IMR-90 (cell line): ENCODE results near the gene GAREM1. TPM values are rescaled to one million over a fixed set of nuclear protein-coding genes. Genes with fewer than 3 reads are reported as not detected.

Experiments
- ATAC-seq: fragments of 200-7000 bp; cut with Tn5 transposase; 2 replicates; pipeline ENCODE4 v1.9.1; 2020; ENCODE audit warnings: low read depth, mild to moderate bottlenecking, moderate library complexity
- BruUV-seq: library from RNA; stranded (reverse); fragments of 400-500 nt; replicated peaks from 2 replicates; lab custom pipeline; 2021; lab: Mats Ljungman, UMichigan
- CTCF ChIA-PET: fragments of 300-600 bp; formaldehyde crosslinking; extraction: SDS; loops from one replicate; lab custom pipeline; 2021; ENCODE audit warnings: antibody characterized with exemption; lab: Yijun Ruan, JAX
- POLR2A ChIA-PET: fragments of 300-600 bp; sonication (Branson Sonifier 250); formaldehyde crosslinking; loops from one replicate; lab custom pipeline; 2022; ENCODE audit warnings: antibody characterized with exemption; ENCODE audit not compliant: unreplicated experiment; lab: Charles Lee
- DNase-seq: peaks from one replicate; pipeline ENCODE4 v3.0.0; 2013
- H2AFZ ChIP-seq: replicated peaks from 2 replicates; pipeline ENCODE3; 2013; ENCODE audit warnings: low read length, mild to moderate bottlenecking; ENCODE audit not compliant: poor library complexity
- H2AK5ac ChIP-seq: 2 replicates; pipeline ENCODE4 v1.6.1; 2013; ENCODE audit warnings: low read depth, low read length, inconsistent platforms
- H2AK9ac ChIP-seq: replicated peaks from 2 replicates; pipeline ENCODE3; 2013; ENCODE audit warnings: mild to moderate bottlenecking, low read depth, low read length, moderate library complexity; ENCODE audit not compliant: poor library complexity
- H2BK120ac ChIP-seq: 2 replicates; pipeline ENCODE4 v1.6.1; 2013; ENCODE audit warnings: low read depth, low read length, inconsistent platforms
- H2BK15ac ChIP-seq: 3 replicates; pipeline ENCODE4 v1.6.1; 2013; ENCODE audit warnings: low read depth, low read length, inconsistent platforms
- H2BK20ac ChIP-seq: 2 replicates; pipeline ENCODE4 v1.6.1; 2013; ENCODE audit warnings: low read depth, mild to moderate bottlenecking, inconsistent platforms, low read length, moderate library complexity
- H2BK5ac ChIP-seq: 2 replicates; pipeline ENCODE4 v1.6.1; 2013; ENCODE audit warnings: mild to moderate bottlenecking, low read depth, low read length, inconsistent platforms; ENCODE audit not compliant: poor library complexity, severe bottlenecking
- H3K14ac ChIP-seq: replicated peaks from 2 replicates; pipeline ENCODE4 v1.6.1; 2013; ENCODE audit warnings: low read depth, low read length, inconsistent platforms
- H3K18ac ChIP-seq: 2 replicates; pipeline ENCODE4 v1.6.1; 2013; ENCODE audit warnings: low read depth, low read length, control low read depth
- H3K23ac ChIP-seq: 2 replicates; pipeline ENCODE4 v1.6.1; 2013; ENCODE audit warnings: low read depth, low read length, inconsistent platforms
- H3K27ac ChIP-seq: 2 replicates; pipeline ENCODE4 v1.5.1; 2013; ENCODE audit warnings: mild to moderate bottlenecking, control low read depth, low read length; ENCODE audit not compliant: insufficient read depth
- H3K27me3 ChIP-seq: 2 replicates; pipeline ENCODE4 v1.6.1; 2013; ENCODE audit warnings: low read length; ENCODE audit not compliant: control insufficient read depth, insufficient read depth
- H3K36me3 ChIP-seq: 2 replicates; pipeline ENCODE4 v1.6.1; 2013; ENCODE audit warnings: low read length, mixed read lengths; ENCODE audit not compliant: control insufficient read depth, insufficient read depth
- H3K4ac ChIP-seq: 2 replicates; pipeline ENCODE4 v1.6.1; 2013; ENCODE audit warnings: low read depth, low read length, inconsistent platforms
- H3K4me1 ChIP-seq: 2 replicates; pipeline ENCODE4 v1.6.1; 2013; ENCODE audit warnings: low read length, mixed read lengths; ENCODE audit not compliant: control insufficient read depth, insufficient read depth
- H3K4me2 ChIP-seq: 2 replicates; pipeline ENCODE4 v1.6.1; 2013; ENCODE audit warnings: low read depth, mild to moderate bottlenecking, control low read depth, low read length, moderate library complexity
- H3K4me3 ChIP-seq: 2 replicates; pipeline ENCODE4 v1.5.1; 2013; ENCODE audit warnings: low read depth, mild to moderate bottlenecking, control low read depth, low read length, moderate library complexity; ENCODE audit not compliant: insufficient read depth
- H3K56ac ChIP-seq: 2 replicates; pipeline ENCODE4 v1.6.1; 2013; ENCODE audit warnings: low read length, inconsistent platforms; ENCODE audit not compliant: insufficient read depth; ENCODE audit errors: extremely low read depth
- H3K79me1 ChIP-seq, 2 experiments: 2 replicates each; pipeline ENCODE4 v1.6.1; 2013; ENCODE audit warnings: low read length in 2 of 2, inconsistent platforms in 1 of 2, low read depth in 1 of 2
- H3K9ac ChIP-seq: 2 replicates; pipeline ENCODE4 v1.6.1; 2013; ENCODE audit warnings: low read depth, low read length, control low read depth
- H3K9me1 ChIP-seq: 2 replicates; pipeline ENCODE4 v1.6.1; 2013; ENCODE audit warnings: low read length, inconsistent platforms; ENCODE audit not compliant: insufficient read depth
- H3K9me3 ChIP-seq: 2 replicates; pipeline ENCODE4 v1.6.1; 2013; ENCODE audit warnings: low read length; ENCODE audit not compliant: control insufficient read depth, insufficient read depth
- H4K20me1 ChIP-seq: 2 replicates; pipeline ENCODE4 v1.6.1; 2013; ENCODE audit warnings: low read length, inconsistent platforms; ENCODE audit not compliant: insufficient read depth
- H4K5ac ChIP-seq: 2 replicates; pipeline ENCODE4 v1.6.1; 2013; ENCODE audit warnings: mild to moderate bottlenecking, low read depth, low read length, control low read depth
- H4K8ac ChIP-seq, 2 experiments: 2 replicates each; pipeline ENCODE4 v1.6.1; 2013; ENCODE audit warnings: low read depth in 2 of 2, low read length in 2 of 2, control low read depth in 1 of 2, inconsistent platforms in 1 of 2
- H4K91ac ChIP-seq: 2 replicates; pipeline ENCODE4 v1.6.1; 2013; ENCODE audit warnings: low read depth, low read length, inconsistent platforms; ENCODE audit not compliant: insufficient read depth
- BHLHE40 ChIP-seq: fragments of 150-350 bp; IDR thresholded peaks from 2 replicates; pipeline ENCODE4 v1.6.1; 2016; ENCODE audit warnings: mild to moderate bottlenecking, low read depth, low read length
- CEBPB ChIP-seq: IDR thresholded peaks from 2 replicates; pipeline ENCODE4 v1.6.1; 2012; ENCODE audit warnings: low read depth, low read length, improper control_type of control experiment
- CHD1 ChIP-seq: IDR thresholded peaks from 2 replicates; pipeline ENCODE4 v1.6.1; 2012; ENCODE audit warnings: low read depth, low read length, improper control_type of control experiment
- ELK1 ChIP-seq: fragments of 150-350 bp; IDR thresholded peaks from 2 replicates; pipeline ENCODE4 v1.6.1; 2016; ENCODE audit warnings: low read depth, mild to moderate bottlenecking, low read length, moderate library complexity, borderline replicate concordance
- FOS ChIP-seq: fragments of 150-350 bp; IDR thresholded peaks from 2 replicates; pipeline ENCODE4 v1.6.1; 2016; ENCODE audit warnings: low read depth, low read length
- MAZ ChIP-seq: IDR thresholded peaks from 2 replicates; pipeline ENCODE4 v1.6.1; 2012; ENCODE audit warnings: low read depth, mild to moderate bottlenecking, low read length, improper control_type of control experiment, moderate library complexity, borderline replicate concordance
- MXI1 ChIP-seq: IDR thresholded peaks from 2 replicates; pipeline ENCODE4 v1.6.1; 2012; ENCODE audit warnings: low read depth, mild to moderate bottlenecking, low read length, moderate library complexity, borderline replicate concordance
- NFE2L2 ChIP-seq: fragments of 150-350 bp; IDR thresholded peaks from 2 replicates; pipeline ENCODE4 v1.6.1; 2016; ENCODE audit warnings: low read depth, mild to moderate bottlenecking, low read length
- POLR2A ChIP-seq: IDR thresholded peaks from 2 replicates; pipeline ENCODE4 v1.6.1; 2012; ENCODE audit warnings: mild to moderate bottlenecking, low read depth, low read length
- RAD21 ChIP-seq: IDR thresholded peaks from 2 replicates; pipeline ENCODE4 v1.6.1; 2012; ENCODE audit warnings: low read length, improper control_type of control experiment
- RCOR1 ChIP-seq: IDR thresholded peaks from 2 replicates; pipeline ENCODE4 v1.6.1; 2012; ENCODE audit warnings: mild to moderate bottlenecking, low read length, improper control_type of control experiment; ENCODE audit not compliant: insufficient replicate concordance
- RFX5 ChIP-seq: IDR thresholded peaks from 2 replicates; pipeline ENCODE4 v1.8.0; 2012; ENCODE audit warnings: low read depth, mild to moderate bottlenecking, low read length, moderate library complexity
- SMC3 ChIP-seq: fragments of 150-350 bp; IDR thresholded peaks from 2 replicates; pipeline ENCODE4 v1.6.1; 2016; ENCODE audit warnings: low read depth, mild to moderate bottlenecking, antibody characterized with exemption, low read length, moderate library complexity
- USF2 ChIP-seq: fragments of 150-350 bp; IDR thresholded peaks from 2 replicates; pipeline ENCODE4 v1.6.1; 2017; ENCODE audit warnings: mild to moderate bottlenecking, antibody characterized with exemption, low read length, low read depth
- WGBS, 2 experiments: methylation state at CpG; one replicate each; pipeline versions ENCODE4 v1.1.5 to v1.1.7; 2013; ENCODE audit warnings: missing lambda C conversion rate in 2 of 2; ENCODE audit not compliant: insufficient read length in 1 of 2; ENCODE audit errors: extremely low coverage in 2 of 2; 5-methylcytosine and 5-hydroxymethylcytosine counted together
- dilution Hi-C: fragments of 300-500 bp; cut with HindIII; formaldehyde crosslinking; loops from one replicate; pipeline ENCODE4 v1.14.3; 2018; ENCODE audit warnings: low sequenced_read_pairs; ENCODE audit not compliant: unreplicated experiment
- in situ Hi-C: fragments of 300-500 bp; cut with MboI; formaldehyde crosslinking; loops from 3 replicates; pipeline ENCODE4 v1.14.3; 2019; ENCODE audit warnings: low sequenced_read_pairs, inconsistent platforms, mixed read lengths
- intact Hi-C: fragments of 100-400 bp; cut with micrococcal nuclease; formaldehyde crosslinking; loops from 2 replicates; pipeline ENCODE4 v1.10.0; 2022
- polyA plus RNA-seq, 3 experiments: library from polyadenylated mRNA; depleted of rRNA; stranded (reverse); fragments of >200 nt; gene quantifications; 2 replicates each; pipeline ENCODE4 v1.2.3, GENCODE V29; 2012; ENCODE audit warnings: low replicate concordance in 1 of 3
- total RNA-seq: library from RNA; depleted of rRNA; stranded (reverse); fragments of >200 nt; gene quantifications from 2 replicates; pipeline ENCODE4 v1.2.3, GENCODE V29; 2012
- TF ChIP-seq, protein P1 (sequence below): conservative IDR thresholded peaks from 2 replicates; pipeline ENCODE4 v1.5.1; 2012; ENCODE audit warnings: mild to moderate bottlenecking, low read depth, low read length, improper control_type of control experiment

Gene GAREM1
- total and polyA plus RNA-seq, 2 of the 4 experiments (the other 2 are of a cell fraction), result 1.4 to 2.3 TPM

DNA sequence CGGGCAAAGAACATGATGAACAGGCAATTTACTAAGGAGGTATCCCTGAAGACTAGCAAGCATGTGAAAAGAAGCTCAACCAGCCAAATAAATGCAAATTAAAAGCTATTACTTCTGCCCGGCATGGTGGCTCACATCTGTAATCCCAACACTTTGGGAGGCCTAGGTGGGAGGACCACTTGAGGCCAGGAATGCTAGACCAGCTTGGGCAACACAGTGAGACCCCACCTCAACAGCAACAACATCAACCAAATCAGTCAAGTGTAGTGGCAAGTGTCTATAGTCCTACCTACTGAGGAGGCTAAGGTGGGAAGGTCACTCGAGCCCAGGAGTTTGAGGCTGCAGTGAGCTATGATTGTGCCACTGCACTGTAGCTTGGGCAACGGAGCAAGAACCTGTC is 141.7 kb downstream of the GAREM1 start:
- Histone ChIP-seq H2AFZ (no peak overlapping the region), H3K4me1 (peaks cover 11% of the 10 kb centered on the region), H3K23ac (no peak overlapping the region), H4K20me1 (no peaks in the 10 kb centered on the region), H2AK5ac (peak overlapping the region; percentile 56; the same call in 1 of the 2 replicates), H3K36me3 (no peaks in the 10 kb centered on the region), H2BK5ac (peak overlapping the region; percentile 41), H3K9ac (no peak overlapping the region), H2AK9ac (no peak overlapping the region), H4K91ac (peak overlapping the region; percentile 60), H3K27me3 (no peaks in the 10 kb centered on the region), H3K79me1 (no peaks in the 10 kb centered on the region), H2BK20ac (peak overlapping the region; percentile 22; the same call in 1 of the 2 replicates), H3K4me2 (no peak overlapping the region), H4K5ac (peak overlapping the region; percentile 20; the same call in 1 of the 2 replicates), H2BK120ac (peak overlapping the region; percentile 59), H3K9me1 (no peaks in the 10 kb centered on the region; the same call in 1 of the 2 replicates), H3K18ac (peak overlapping the region; percentile 57), H3K56ac (no peak overlapping the region), H3K27ac (peak overlapping the region; percentile 29; the same call in 1 of the 2 replicates), H3K9me3 (no peaks in the 10 kb centered on the region), H3K4ac (0 out of 2 replicates have a peak overlapping the region, but pooled peaks have one; percentile 3), H2BK15ac (peak overlapping the region; percentile 65; the same call in 1 of the 3 replicates), H3K14ac (no peak overlapping the region; the same call in 1 of the 2 replicates), H3K4me3 (no peak overlapping the region), H4K8ac (0 out of 4 replicates have a peak overlapping the region, but pooled peaks have one; percentile 12 to 24)
- intact Hi-C loops (no loop called here), in situ Hi-C loops (no loop called here), dilution Hi-C loops (no loop called here)
- ATAC-seq (no peak), DNase-seq (no peak)
- CTCF ChIA-PET, result interaction anchor here (2.1 kb wide), 1 partner anchor 142 kb away, joined by 12 read pairs; the partner anchor contains the start of gene GAREM1
- no peak for TF ChIP-seq BHLHE40
- no peak for TF ChIP-seq USF2
- no peak for TF ChIP-seq CEBPB
- TF ChIP-seq, protein P1, sequence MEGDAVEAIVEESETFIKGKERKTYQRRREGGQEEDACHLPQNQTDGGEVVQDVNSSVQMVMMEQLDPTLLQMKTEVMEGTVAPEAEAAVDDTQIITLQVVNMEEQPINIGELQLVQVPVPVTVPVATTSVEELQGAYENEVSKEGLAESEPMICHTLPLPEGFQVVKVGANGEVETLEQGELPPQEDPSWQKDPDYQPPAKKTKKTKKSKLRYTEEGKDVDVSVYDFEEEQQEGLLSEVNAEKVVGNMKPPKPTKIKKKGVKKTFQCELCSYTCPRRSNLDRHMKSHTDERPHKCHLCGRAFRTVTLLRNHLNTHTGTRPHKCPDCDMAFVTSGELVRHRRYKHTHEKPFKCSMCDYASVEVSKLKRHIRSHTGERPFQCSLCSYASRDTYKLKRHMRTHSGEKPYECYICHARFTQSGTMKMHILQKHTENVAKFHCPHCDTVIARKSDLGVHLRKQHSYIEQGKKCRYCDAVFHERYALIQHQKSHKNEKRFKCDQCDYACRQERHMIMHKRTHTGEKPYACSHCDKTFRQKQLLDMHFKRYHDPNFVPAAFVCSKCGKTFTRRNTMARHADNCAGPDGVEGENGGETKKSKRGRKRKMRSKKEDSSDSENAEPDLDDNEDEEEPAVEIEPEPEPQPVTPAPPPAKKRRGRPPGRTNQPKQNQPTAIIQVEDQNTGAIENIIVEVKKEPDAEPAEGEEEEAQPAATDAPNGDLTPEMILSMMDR, result no peak
- no peak for TF ChIP-seq FOS
- TF ChIP-seq SMC3, result no peak
- no peak for TF ChIP-seq MAZ
- TF ChIP-seq NFE2L2, result no peak
- no peak for TF ChIP-seq RFX5
- TF ChIP-seq ELK1, result no peak
- no peak for TF ChIP-seq MXI1
- TF ChIP-seq RCOR1, result no peak
- TF ChIP-seq POLR2A, result no peak
- TF ChIP-seq CHD1, result no peak
- no peak for TF ChIP-seq RAD21
- no TSS peak for BruUV-seq
- POLR2A ChIA-PET, result no interaction called here
- WGBS, 2 experiments, result no CpG with 5 or more reads among the region's 4 CpGs
